Posterior vena cava (tissue), 2 donors: Measurements from ENCODE around the gene CRYBG3. TPM values are rescaled to one million over a fixed set of nuclear protein-coding genes. Genes with fewer than 3 reads are reported as not detected.

ENCODE experiments used
- DNase-seq: peaks from one replicate; pipeline ENCODE4 v3.0.0-alpha.2; 2020; ENCODE audit warnings: low spot score
- intact Hi-C, 2 donors: fragments of 100-400 bp; cut with DNase I; formaldehyde crosslinking; loops; one replicate each; pipeline versions ENCODE4 v1.14.1 to v1.14.2; 2022 to 2023
- total RNA-seq, 2 donors: library from RNA; stranded (reverse); fragmentation: NEBNext Ultra II Directional; extraction: Animal tissue kit (Norgen Biotek cat#: 25700); gene quantifications; one replicate each; pipeline ENCODE4 v1.2.1, GENCODE V29; 2021
- donor health status: DM: yes; HTN: yes; CAD: no.
- donor health status: DM: yes; HTN: yes; CAD: no.

The CRYBG3 gene
- total RNA-seq, 2 donors from 2014 or later = 21.6 to 21.8 TPM

DNA sequence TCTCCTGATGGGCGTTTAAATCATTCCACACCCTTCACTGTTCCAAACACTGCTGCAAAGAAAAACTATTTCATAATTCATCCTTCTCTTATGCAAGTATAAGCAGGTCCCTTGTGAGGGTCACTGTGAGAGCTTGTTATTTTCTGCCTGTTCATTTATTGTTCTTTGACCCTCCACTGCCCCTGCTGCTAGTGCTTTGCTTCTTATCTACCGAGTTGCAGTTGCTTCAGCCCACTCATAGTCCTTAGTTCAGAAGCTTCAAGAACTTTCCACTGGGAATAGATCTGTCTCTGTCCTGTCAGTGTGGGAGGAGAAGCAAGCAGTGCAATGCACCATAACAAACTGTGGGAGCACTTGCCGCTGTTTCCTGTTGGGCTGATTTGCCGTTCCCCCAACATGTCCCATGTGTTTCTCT is 110.6 kb downstream of the CRYBG3 start:
- no peak for DNase-seq
- intact Hi-C loops = no loop called here

DNA sequence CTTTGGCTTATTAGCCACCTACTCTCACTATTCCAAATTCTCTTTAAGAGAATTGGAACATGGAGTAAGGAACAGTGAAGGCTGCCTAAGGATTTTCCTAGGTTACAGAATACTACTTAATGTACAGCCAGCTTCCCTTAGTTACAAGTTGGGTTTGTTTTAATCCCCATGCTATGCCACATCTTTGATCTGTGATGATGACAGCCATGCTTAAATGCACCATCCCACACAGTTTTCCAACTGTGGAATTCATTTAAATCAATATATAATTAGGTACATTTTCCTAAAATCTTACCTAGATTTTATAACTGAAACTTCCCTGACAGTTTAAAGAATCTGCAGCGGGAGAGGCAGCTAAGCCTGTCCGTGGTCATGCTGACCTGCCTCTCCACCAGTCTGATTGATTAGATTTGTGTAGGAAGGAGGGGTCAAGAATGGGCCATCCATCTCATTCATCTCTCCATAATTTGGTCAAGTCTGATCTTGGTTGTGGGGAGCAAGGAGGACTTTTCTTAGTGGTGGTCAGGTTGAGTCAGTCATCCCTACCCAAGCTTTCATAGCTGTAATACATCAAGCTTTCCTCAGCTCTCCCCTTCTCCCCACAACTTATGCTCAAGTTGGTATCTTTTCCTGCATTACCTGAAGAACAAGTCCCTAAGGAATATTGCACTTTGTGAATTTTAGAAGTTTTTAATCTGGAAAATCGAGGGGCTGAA is 113.3 kb downstream of the CRYBG3 start:
- intact Hi-C loops = no loop called here

DNA sequence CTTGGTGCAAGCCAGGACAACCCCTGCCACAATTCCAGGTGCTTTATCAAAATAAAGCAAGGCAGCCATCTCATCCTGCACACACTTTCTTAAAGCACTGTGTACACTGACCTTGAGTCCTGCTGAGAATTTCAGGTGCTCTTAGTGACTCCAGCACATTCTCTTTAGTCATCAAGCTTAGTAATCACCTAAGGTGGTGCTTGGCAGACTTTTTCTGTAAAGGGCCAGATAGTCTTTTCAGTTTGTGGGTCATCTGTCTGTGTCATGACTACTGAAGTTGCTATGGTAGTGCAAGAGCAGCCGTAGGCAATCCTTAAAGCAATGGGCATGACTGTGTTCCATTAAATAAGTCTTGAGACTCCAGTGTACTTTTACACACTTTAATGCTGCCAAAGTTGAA is 114.0 kb downstream of the CRYBG3 start:
- intact Hi-C loops = no loop called here
- no peak for DNase-seq

More for the DNA sequence above, 113.3 kb downstream of the CRYBG3 start:
- DNase-seq = no peak

DNA sequence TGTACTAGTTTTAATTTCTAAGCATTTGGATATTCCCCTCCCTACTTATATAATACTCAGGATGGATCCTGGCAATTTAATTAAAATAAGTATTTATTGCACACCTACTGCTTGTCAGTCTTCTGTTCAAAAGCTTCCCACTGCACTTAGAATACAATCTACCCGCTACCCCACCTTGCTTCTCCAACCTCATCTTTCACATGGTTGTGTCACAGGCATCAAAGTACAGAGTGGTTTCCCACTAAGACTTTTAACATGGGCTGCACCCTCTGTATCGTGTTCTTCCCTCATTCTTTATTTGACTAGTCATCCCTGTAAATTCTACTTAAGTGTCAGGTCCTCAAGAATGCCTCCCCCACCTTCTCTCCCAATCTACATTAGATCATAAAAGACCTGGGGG is 115.4 kb downstream of the CRYBG3 start:
- intact Hi-C loops = no loop called here
- DNase-seq = no peak

DNA sequence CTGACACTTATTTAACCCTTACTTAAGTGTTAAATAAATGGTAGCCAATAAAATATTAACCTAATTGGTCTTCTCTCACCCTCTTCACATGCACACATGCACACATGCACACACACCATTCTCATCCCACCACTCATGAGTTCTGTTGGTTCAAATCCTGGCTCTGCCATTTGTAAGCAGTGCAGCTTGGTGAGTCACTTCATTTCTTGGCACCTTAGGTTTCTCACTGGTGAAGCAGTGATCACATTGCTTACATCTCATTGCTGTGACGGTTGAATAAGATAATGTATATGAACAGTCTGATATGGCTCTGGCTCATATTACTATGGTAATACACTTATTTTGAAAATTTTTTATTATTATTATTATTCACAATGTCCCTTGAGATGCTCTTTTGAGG is 116.6 kb downstream of the CRYBG3 start:
- DNase-seq = no peak
- intact Hi-C loops = no loop called here

DNA sequence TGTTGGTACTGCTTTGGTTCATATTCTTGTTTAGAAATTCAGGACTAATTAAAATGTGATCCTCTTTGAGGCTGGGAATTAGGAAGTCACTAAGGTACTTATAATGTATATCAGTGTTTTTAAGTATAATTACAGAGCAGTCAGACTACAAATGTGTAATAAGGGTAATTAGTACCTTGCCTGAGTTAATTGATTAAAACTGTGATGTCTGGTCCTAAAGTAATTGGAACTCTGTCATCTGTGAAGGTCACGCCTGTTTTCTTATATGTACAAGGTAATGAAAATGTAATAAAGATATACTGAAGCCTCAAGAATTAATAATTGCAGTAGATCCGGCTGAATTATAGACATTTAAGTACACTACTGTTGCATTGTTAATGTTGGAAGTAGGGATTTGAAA is 117.6 kb downstream of the CRYBG3 start:
- intact Hi-C loops = no loop called here
- DNase-seq = no peak

DNA sequence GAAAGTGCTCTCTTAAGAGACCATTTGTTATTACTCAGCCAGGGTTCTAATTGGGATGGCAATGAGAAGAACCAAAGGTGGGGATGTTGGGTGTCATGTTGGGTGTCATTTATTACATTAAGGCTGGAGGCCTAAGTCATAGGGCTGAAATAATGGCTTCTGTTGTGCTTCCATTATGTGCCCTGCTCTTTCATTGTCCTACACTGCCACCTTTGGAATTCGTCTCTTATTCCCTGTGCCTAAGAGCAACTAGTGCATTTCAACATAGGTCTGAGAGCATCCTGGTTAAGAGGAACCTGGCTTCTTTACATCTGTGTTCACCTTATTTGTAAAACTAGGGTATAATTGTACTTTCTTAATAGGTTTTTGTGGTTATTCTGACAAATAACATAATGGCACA is 118.2 kb downstream of the CRYBG3 start:
- intact Hi-C loops = no loop called here
- no peak for DNase-seq

DNA sequence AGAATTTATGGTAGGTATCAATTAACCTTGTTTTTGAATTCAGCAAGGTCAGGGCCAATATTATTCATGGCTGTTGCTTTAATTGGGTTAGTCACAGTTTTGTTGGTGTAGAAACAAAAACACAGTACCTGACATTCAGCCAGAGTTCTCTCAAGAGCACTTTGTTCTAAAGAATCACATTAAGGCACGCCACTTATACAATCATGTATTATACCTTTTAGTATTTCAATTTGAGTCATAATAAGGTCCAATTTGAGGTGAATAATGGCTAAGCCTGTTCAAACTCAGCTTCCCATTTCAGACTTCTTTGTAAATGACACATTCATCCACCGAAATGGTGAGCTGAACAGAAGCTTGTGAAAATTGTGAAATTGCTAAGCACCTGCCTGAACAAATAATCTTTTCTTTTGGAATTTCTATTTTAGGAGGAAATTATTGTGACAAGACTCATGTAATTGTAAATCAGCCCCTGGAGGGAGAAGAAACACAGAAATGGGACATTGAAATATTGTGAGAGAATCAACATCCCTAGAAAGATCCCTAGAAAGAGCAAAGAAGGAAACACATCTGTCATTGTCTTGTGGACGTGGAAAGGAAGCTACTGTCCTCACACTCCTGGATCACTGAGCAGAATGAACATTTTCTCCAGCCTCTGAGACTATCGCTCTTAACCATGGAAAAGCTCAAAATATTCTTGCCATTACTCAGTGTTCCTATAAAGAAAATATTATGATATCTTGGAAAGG is 121.2 kb downstream of the CRYBG3 start:
- no peak for DNase-seq

DNA sequence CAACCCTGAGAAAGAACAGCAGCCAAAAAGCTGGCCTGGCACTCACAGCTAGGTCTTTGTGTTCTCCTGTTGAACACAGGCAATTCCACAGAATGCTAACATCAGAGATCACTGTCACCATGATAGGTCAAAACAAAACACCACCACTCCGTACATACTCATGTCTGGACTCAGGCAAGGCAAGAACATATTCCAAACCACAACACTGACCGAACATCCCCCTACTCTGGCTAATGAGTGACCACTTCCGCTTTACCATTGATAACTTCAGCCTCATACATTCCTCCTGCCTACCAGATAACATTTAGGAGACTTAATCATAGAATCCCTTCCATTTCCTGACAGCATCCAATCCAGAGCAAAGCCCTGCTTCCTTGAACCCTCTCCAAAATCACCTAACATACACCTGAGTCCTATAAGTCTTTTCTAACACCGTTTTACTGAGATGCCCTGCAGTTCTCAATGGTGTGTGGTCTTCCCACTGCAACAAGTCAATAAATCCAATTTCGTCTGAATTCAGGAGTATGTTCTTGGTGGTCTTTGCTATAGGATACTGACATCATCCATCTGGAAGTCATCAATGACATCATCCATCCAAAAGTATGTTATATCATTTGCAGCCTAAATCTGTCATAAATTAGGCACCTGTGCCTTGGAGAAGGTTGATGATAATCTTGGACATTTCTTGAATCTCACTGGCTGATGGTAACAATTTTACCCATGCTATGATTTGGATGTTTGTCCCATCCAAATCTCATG is 126.7 kb downstream of the CRYBG3 start:
- intact Hi-C loops = no loop called here
- no peak for DNase-seq

More for the DNA sequence above, 121.2 kb downstream of the CRYBG3 start:
- intact Hi-C loops = no loop called here

DNA sequence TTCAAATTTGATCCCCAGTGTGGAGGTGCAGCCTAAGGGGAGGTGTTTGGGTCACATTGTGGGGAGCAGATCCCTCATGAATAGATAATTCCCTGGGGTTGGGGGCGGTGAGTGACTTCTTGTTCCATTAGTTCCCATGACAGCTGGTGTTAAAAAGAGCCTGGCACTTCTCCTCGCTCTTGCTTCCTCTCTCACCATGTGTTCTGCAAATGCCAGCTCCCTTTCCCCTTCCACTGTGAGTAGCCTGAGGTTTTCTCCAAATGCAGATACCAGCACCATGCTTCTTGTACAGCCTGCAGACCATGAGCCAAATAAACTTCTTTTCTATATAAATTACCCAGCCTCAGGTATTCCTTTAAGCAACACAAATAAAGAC is 127.3 kb downstream of the CRYBG3 start:
- intact Hi-C loops = no loop called here
- no peak for DNase-seq

DNA sequence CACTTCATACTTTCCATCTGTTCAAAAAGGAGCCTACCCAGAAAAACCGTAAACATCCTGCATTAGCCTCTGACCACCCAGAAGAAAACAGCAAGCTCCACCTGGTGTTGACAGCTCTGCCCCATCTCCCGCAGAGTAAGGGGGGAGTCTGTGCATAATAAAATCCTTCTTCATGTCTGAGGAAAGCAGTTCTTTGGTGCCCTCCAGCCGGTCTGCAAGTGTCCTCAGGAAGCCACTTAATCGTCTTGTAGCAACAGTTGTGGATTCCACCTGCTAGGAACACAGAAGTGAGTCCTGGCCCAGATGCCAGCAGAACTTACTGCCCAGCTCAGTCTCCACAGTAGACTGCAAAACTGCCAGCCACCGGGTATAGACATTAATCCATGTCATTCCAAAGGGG is 127.9 kb downstream of the CRYBG3 start:
- no peak for DNase-seq
- intact Hi-C loops = no loop called here

DNA sequence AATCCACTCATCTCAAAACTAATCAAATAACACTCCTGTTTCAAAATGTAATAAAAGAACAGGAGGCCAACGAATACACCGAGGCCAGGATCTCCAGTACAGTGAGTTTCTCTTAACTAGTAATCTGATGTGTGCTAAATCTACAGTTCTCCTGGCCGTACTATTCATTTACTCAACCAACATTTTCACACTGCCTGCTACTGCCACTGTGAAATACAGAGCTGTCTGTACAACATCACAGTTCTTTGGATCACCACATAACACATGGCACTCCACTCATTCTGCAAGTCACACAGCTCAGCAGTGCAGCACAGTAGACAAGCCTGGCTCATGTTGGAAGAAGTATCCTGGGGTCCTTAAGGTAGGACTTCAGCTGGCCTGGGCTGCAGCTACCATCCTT is 128.5 kb downstream of the CRYBG3 start:
- no peak for DNase-seq
- intact Hi-C loops = no loop called here

DNA sequence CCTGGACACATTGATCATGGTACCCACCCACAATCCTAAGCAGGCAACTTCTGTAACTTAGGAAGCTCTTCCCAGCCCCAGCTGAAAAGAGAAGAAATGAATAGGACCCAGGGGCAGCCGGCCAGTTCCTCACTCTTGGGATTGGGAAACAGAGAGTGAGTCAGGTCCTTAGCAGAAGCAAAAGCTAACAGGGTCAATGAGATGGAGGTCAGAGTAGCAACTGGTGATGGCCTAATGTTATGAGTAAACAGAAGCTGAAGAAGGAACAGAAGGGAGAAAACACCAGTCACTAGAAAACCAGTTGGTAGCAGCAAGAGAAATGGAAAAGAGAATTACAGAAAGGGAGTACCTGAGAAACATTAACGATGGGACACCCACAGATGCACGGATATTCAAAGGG is 130.5 kb downstream of the CRYBG3 start:
- peak; percentile 82 for DNase-seq
- intact Hi-C loops = no loop called here

DNA sequence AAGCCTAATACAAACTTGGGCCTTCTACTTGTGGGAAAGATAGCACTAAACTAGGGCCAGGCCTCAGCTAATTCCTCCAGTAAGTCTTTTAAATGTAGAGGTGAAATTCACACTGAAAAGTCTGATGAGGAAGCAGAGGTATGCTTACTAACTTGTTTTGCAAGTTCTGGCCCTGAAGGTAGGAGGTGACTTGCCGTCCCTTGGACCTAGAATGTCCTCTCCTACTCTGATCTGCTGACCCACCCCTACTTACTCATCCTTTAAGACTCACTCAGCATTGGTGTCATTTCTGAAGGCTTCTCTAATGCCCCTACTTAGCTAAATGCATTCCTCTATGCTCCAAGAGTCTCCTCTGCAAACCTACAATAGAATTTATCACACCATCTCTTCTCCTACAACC is 131.1 kb downstream of the CRYBG3 start:
- intact Hi-C loops = no loop called here
- no peak for DNase-seq

DNA sequence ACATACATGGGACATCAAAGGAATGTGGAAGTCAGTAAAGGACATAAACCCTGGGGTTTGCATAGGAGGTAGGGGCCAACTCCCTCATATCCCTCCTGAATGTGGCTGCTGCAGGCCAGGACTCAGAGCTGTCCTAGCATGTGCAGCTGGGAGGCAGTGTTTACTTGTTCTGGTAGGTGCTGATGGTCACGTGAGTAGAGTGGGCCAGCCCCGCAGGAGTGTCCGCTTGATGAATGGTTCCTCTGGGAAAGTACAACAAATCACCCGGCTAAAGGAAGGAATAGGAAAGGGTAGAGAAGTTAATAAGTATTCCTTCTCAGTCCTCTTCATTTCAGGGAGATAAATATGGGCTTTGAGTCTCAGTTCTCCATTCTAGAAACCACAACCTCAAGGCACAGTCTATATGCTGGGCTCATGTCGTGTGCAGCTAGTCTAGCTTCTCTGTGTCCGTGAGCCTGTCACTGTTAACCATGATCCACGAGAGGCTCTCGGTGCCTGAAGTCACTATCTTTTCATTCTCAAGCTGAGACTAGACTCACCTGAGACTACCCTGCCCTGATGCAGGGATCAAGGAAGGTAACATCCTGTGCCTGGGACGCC is 132.5 kb downstream of the CRYBG3 start:
- intact Hi-C loops = no loop called here
- DNase-seq = no peak

DNA sequence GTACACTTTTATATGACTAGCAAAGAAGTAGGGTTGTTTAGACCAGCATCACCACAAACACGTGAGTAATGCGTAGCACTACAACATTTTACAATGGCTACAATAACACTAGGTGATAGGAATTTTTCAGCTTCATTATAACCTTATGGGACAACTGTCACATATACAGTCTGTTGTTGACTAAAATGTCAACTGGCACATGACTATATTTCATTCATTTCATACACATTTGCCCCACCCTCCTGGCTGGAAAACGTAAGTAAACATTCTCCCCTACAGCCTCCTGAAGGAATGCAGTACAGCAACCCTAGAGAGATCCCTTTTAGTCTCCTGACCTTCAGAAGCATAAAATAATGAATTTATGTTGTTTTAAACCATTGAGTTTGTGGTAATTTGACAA is 134.2 kb downstream of the CRYBG3 start:
- intact Hi-C loops = no loop called here
- no peak for DNase-seq

DNA sequence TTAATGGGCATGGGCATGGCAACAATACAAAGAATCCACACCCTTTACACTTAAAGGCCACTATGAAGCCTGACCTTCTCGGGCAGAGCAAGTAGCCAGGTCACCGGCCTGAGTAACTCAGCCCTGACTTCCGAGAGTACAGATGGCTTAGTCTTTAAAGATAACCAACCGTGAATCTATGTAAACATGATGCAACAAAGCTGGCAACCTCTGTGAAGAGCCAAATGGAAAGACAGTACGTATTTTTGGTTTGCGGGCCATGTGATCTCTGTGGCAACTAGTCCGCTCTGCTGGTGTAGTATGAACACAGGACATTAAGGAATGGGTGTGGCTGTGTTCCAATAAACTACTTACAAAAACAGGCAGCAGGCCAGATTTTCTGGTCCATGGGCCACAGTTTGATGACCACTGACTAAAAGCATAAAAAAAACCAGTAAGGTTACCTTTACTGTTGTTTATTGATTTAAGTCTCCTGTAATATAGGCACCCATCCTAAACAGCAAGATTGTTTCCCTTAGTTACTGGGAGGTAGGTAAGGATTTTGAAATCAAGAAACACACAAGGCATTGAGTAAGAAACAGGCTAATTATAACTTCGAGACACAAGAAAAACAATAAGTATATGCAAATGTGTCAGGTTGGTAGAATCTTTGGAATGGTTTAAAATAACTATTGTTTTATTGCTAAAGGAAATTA is 136.0 kb downstream of the CRYBG3 start:
- DNase-seq = no peak
- intact Hi-C loops = no loop called here

DNA sequence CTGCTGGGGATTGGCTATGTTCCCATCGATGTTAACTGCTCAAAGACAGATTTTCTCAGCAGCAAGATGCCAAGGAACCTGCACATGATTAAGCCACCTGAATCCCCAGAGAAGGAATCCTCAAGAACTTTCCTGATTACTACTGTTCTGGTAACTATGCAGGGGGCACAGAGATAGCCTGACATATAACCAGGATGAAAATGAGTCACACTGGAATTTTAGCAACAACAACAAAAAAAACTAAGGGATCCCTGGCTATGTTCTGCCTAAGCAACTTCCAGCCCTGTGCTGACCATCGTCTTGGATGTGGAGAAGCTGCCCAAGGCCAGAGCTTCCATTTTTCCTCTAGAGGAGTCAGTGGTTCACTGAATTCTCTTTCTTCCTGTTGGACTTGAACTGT is 136.6 kb downstream of the CRYBG3 start:
- no peak for DNase-seq
- intact Hi-C loops = no loop called here

DNA sequence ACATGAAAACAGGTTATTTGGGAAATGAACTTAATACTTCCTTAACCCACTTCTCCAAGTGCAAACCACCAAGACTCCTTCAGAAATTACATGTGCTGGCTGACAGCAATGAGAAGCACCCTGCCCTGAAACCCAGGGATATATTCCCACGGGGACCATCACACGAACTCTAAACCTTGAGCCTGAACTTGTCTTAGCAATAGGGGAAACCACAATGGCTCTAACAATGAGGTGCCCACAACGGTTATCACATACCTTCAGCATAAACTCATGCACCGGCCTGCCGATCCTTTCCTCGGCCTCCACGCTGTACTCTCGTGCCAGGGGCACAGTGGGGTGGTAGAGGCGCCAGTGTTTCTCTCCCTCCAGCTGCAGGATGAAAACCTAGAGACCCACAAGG is 137.0 kb downstream of the CRYBG3 start:
- intact Hi-C loops = no loop called here
- DNase-seq = no peak

DNA sequence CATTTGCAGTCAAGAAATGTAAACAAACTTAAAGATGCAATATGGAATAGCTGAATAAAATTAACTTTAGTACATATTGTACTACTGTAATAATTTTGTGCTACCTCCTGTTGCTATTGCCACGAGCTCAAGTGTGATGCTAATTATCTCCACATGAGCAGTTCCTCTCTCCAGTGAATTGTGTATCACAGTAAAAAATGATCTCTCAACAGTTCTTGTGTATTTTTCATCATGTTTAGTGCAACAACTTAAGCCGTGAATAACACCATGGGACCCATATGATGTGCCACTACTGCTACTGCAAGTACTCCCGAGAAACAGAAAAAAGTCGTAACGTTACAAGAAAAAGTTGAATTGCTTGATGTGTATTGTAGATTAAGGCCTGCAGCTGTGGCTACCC is 138.1 kb downstream of the CRYBG3 start:
- DNase-seq = no peak
- intact Hi-C loops = no loop called here
